Middle frontal gyrus (tissue), 1 donor: ENCODE data around the gene NT5C1B.

Experiments
- DNase-seq: peaks from one replicate; pipeline ENCODE4 v3.0.0-alpha.2; 2015; ENCODE audit warnings: low spot score; ENCODE audit errors: extremely low spot score

Gene NT5C1B

GRCh38 chr2:18516112-18516511 lies 73.3 kb downstream of the NT5C1B start:
- DNase-seq = no peak

- no peak for DNase-seq
Measured at GRCh38 chr2:18514526-18515461, 74.6 kb downstream of the NT5C1B start.
